Erythroblast (primary cell): ENCODE data around the gene IFI30.

Experiments
- GATA1 ChIP-seq: IDR thresholded peaks from 2 replicates; pipeline ENCODE4 v1.6.1; 2011; ENCODE audit warnings: low read depth, mild to moderate bottlenecking, control low read depth, low read length, moderate library complexity
- POLR2A ChIP-seq: IDR thresholded peaks from 2 replicates; pipeline ENCODE4 v1.6.1; 2011; ENCODE audit warnings: mild to moderate bottlenecking, low read length

GRCh38 chr19:18137242-18137641 lies 36.4 kb upstream of the IFI30 start:
- no peak for TF ChIP-seq POLR2A
- TF ChIP-seq GATA1, result no peak
